Thoracic aorta (tissue), 2 donors: ENCODE measurements around the gene CUEDC2. TPM values are rescaled to one million over a fixed set of nuclear protein-coding genes. Genes with fewer than 3 reads are reported as not detected.

ENCODE experiments used
- ATAC-seq: fragments of 150-250 bp; one replicate; pipeline ENCODE4 v1.8.0; 2017; ENCODE audit warnings: low read depth; ENCODE audit not compliant: insufficient number of reproducible peaks, low FRiP score
- DNase-seq: peaks from one replicate; pipeline ENCODE4 v3.0.0-alpha.2; 2020; ENCODE audit warnings: low spot score
- H3K27ac ChIP-seq, 2 donors: fragments of 200-600 bp; sonication (generic); 1 replicate in 1 of 2; 2 replicates in 1 of 2; pipeline ENCODE4 v1.5.1; 2016; ENCODE audit warnings: mild to moderate bottlenecking in 2 of 2, moderate library complexity in 2 of 2
- H3K27me3 ChIP-seq: fragments of 200-600 bp; sonication (generic); replicated peaks from 2 replicates; pipeline ENCODE4 v1.6.0; 2016; ENCODE audit warnings: mild to moderate bottlenecking; ENCODE audit not compliant: insufficient read depth
- H3K36me3 ChIP-seq: fragments of 200-600 bp; sonication (generic); one replicate; pipeline ENCODE4 v1.5.1; 2016
- H3K4me1 ChIP-seq, 2 donors: fragments of 200-600 bp; sonication (generic); 1 replicate in 1 of 2; 2 replicates in 1 of 2; pipeline versions ENCODE4 v1.5.1 to v1.6.0; 2016; ENCODE audit warnings: low read depth in 2 of 2, mild to moderate bottlenecking in 1 of 2; ENCODE audit not compliant: control insufficient read depth in 1 of 2
- H3K4me3 ChIP-seq: fragments of 200-600 bp; sonication (generic); 2 replicates; pipeline ENCODE4 v1.5.1; 2016; ENCODE audit warnings: mild to moderate bottlenecking
- H3K9me3 ChIP-seq: fragments of 200-600 bp; sonication (generic); 2 replicates; pipeline ENCODE4 v1.5.1; 2016
- CTCF ChIP-seq: fragments of 200-600 bp; sonication (generic); IDR thresholded peaks from one replicate; pipeline ENCODE4 v1.5.1; 2019; ENCODE audit warnings: antibody characterized with exemption
- total RNA-seq, 2 donors: library from RNA; depleted of rRNA; stranded (reverse); fragments of >200 nt; gene quantifications; one replicate each; pipeline versions ENCODE4 v1.1.0 to v1.2.3, GENCODE V29; 2016

Gene CUEDC2
- total RNA-seq, 2 donors from 2014 or later, result 40.8 to 53.2 TPM

GRCh38 chr10:102401342-102401654 is 31.1 kb downstream of the CUEDC2 start:
- no peak for ATAC-seq
- Histone ChIP-seq H3K9me3 (no peaks in the 10 kb centered on the region), H3K4me3 (no peak overlapping the region), H3K36me3 (peaks cover 12% of the 10 kb centered on the region), H3K4me1 (peaks cover 7 to 21% of the 10 kb centered on the region in 2 donors), H3K27ac (no peak overlapping the region), H3K27me3 (no peaks in the 10 kb centered on the region)
- TF ChIP-seq CTCF, result no peak
- no peak for DNase-seq

- no peaks in the 10 kb centered on the region for H3K27me3 ChIP-seq
- ATAC-seq, result no peak
- no peak for TF ChIP-seq CTCF
- no peak for DNase-seq
- no peak overlapping the region for H3K4me3 ChIP-seq
- H3K27ac ChIP-seq, result no peak overlapping the region
- peaks cover 12% of the 10 kb centered on the region for H3K36me3 ChIP-seq
- H3K9me3 ChIP-seq, result no peaks in the 10 kb centered on the region
- peaks cover 12 to 27% of the 10 kb centered on the region in 2 donors for H3K4me1 ChIP-seq
Observed at GRCh38 chr10:102400598-102401341, 31.6 kb downstream of the CUEDC2 start.

GRCh38 chr10:102400076-102400475 is 32.3 kb downstream of the CUEDC2 start:
- peaks cover 12% of the 10 kb centered on the region for H3K36me3 ChIP-seq
- no peak for TF ChIP-seq CTCF
- H3K27me3 ChIP-seq, result no peaks in the 10 kb centered on the region
- H3K4me3 ChIP-seq, result peak overlapping the region; percentile 85
- no peak overlapping the region for H3K27ac ChIP-seq
- no peaks in the 10 kb centered on the region for H3K9me3 ChIP-seq
- H3K4me1 ChIP-seq, result peaks cover 12 to 27% of the 10 kb centered on the region in 2 donors
- no peak for ATAC-seq
- no peak for DNase-seq

- peaks cover 12% of the 10 kb centered on the region for H3K36me3 ChIP-seq
- ATAC-seq, result peak; percentile 14
- peaks cover 12 to 27% of the 10 kb centered on the region in 2 donors for H3K4me1 ChIP-seq
Observed at GRCh38 chr10:102399217-102400021, 33.0 kb downstream of the CUEDC2 start.

More at GRCh38 chr10:102399217-102400021, 33.0 kb downstream of the CUEDC2 start:
- Histone ChIP-seq H3K27me3 (no peaks in the 10 kb centered on the region), H3K9me3 (no peaks in the 10 kb centered on the region), H3K27ac (peak overlapping the region; percentile 73 to 75), H3K4me3 (peak overlapping the region; percentile 85)
- peak; percentile 91 for TF ChIP-seq CTCF
- peak; percentile 46 for DNase-seq
